ENCODE results near the gene SPSB1.

Gene SPSB1

DNA sequence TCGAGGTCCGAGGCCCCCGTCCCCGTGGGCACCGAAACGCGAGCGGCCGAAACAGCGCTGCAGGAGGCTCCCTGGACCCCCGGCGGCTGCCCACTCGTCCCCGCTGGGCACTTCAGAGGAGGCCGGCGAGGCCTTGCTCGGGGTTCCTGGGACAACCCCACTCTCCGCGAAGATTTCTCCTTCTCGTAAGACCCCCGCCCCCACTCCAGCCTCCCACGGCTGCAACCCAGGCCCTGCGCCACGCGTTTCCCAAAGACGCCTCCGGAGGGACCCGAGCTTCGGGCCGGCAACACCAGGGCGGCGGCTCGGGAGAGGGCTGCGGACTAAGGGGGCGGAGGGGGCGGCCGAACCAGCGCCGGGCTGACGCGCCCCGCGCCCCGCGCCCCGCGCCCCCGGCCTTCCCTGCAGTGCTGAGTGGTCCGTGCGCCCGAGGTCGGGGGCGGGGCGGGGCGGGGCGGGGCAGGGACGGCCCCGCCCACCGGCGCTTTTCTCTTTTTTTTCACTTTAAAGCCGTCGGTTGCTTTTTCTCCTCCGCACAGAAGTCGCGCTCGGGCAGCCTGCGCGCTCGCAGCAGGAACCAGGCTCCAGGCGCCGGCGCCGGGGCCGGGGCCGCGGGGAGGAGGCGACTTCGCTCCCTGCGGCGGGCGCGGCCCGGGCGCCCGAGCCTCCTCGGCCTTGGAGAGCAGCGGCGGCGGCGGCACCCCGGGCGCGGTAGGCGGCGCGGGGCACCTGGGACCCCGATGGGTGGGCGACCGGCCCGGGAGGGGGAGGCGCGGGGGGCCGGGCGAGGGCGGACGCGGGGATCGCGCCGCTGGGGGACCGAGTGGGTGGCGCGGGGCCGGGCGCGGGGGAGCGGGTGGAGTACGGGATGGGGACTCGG is at the start of gene SPSB1:
Gene SPSB1 (plus strand): TSS at position 534 of the 880 bp plus-strand sequence. CDS start 62,998 bp downstream, outside the sequence.
- peak; percentile 84 for DNase-seq (ENCODE audit: low spot score)

- DNase-seq (ENCODE audit: low spot score) = no peak
Observed at GRCh38 chr1:9243066-9243739, 49.5 kb upstream of the SPSB1 start.

GRCh38 chr1:9244501-9245229 is 48.0 kb upstream of the SPSB1 start:
- DNase-seq (ENCODE audit: low spot score) = no peak

- DNase-seq (ENCODE audit: low spot score) = no peak
Observed at GRCh38 chr1:9245230-9245619, 47.5 kb upstream of the SPSB1 start.

DNA sequence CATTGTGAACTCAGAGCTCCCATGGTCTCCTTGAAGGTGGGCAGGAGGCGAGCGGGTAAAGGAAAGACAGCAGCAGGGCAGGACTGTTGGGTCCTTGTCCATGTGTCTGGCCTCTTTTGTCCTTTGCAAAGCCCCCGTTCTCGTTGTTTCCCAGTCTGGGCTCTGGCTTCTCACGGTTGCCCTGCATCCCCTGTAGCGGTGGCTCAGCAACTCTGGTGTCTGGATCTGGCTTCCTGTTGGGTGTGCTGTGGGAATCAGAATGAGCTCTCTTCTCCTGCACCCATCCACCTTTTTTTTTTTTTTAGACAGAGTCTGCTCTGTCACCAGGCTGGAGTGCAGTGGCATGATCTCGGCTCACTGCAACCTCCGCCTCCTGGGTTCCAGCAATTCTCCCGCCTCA is 47.0 kb upstream of the SPSB1 start:
- DNase-seq (ENCODE audit: low spot score) = no peak

GRCh38 chr1:9246215-9246614 is 46.5 kb upstream of the SPSB1 start:
- DNase-seq (ENCODE audit: low spot score) = no peak

DNA sequence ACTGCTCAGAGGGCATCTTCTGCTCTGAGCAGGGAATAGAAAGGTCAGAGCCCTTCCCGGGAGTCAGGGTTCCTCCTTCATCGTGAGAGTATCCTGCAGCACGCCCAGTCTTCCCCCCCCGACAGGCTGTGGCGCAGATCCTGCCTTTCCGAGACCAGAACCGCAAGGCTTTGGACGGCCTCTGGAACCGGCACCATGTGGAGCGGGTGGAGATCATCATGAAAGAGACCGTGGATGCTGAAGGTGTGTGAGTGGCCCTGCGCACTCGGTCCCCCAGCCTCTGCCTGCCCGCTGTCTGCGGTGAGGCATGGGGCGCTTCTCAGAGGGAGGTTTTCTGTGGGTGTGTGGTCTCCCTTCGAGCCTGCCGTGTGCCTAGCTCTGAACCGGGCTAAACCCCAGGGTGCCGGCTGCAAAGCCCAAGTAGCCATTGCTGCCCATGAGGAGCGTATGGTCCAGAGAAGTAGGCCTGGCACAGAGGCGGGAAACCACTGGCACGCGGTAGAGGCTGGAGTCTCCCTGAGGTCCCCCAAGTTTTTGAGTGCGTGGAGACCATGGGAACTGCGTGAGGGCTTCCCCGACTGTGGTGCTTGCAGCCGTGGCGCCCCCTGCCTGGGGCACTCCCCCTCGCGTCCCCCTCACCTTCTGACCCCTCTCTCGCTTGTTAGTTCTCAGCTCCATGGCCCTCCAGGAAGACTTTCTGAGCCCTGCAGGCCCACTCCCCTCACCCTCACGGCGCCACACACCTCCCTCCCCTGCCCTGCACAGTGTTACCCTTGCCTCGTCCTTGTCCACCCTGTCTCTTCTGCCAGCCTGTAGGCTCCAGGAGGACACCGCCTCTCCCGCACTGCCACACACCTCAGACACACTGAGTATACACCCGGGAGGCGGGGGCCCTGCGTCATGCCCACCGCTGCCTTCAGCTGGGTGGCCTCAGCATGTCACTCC is 45.6 kb upstream of the SPSB1 start:
- no peak for DNase-seq (ENCODE audit: low spot score)

- peak; percentile 80 for DNase-seq (ENCODE audit: low spot score)
Observed at GRCh38 chr1:9247894-9248293, 44.8 kb upstream of the SPSB1 start.

DNA sequence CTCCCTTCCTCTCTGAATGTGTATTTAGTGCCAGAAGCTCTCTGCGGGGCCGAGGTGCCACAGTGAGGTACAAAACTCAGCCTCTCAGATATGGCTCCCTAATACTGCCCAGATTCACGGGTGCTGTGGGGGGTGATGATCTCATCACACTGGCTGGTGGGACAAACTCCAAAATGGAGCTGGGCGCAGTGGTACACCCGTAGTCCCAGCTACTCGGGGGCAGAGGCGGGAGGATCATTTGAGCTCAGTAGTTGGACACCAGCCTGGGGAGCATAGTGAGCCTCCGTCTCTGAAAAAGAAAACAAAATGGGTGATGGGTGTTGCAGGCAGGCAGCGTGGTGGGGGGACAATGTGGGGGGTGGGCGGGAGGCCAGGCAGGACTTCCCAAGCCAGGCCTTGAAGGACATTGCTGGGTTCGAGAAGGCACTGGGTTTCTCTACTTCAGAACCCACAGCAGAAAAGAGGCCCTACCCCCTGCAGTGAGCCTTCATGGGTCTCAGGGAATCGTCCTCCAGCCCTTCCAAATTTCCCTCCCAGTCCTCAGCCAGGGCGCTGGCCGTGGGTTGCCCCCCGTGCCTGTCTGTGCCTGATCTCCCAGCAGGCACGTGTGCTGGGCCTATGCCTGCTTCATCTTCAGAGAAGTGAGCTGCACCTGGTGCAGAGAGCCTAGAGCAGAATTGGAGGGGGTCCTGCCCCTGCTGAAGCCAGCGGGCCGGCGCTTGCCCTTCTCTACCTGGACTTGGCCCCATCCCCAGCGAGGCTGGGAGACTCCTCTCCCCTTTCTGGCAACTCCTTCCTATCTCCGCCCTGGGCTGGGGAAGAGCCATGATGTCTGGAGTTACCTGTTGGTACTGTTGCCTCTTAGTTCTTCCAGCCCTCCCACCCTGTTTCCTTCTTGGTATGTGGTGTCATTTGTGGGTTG is 44.1 kb upstream of the SPSB1 start:
- DNase-seq (ENCODE audit: low spot score) = peak; percentile 56

DNA sequence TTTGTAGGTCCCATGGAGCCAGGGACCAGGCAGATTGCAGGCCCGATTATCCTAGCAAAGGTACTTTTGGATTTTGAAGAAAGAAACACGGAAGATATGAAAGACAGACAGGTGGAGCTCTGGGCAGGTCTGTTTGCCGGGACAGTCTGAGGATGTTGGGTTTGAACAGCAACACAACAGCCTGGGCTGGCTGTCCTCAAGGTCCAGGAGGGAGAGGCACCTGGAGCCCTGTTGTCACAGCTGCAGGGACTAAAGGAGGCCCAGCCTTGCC is 43.5 kb upstream of the SPSB1 start:
- no peak for DNase-seq (ENCODE audit: low spot score)

- DNase-seq (ENCODE audit: low spot score) = no peak
Observed at GRCh38 chr1:9249534-9250410, 42.9 kb upstream of the SPSB1 start.

DNA sequence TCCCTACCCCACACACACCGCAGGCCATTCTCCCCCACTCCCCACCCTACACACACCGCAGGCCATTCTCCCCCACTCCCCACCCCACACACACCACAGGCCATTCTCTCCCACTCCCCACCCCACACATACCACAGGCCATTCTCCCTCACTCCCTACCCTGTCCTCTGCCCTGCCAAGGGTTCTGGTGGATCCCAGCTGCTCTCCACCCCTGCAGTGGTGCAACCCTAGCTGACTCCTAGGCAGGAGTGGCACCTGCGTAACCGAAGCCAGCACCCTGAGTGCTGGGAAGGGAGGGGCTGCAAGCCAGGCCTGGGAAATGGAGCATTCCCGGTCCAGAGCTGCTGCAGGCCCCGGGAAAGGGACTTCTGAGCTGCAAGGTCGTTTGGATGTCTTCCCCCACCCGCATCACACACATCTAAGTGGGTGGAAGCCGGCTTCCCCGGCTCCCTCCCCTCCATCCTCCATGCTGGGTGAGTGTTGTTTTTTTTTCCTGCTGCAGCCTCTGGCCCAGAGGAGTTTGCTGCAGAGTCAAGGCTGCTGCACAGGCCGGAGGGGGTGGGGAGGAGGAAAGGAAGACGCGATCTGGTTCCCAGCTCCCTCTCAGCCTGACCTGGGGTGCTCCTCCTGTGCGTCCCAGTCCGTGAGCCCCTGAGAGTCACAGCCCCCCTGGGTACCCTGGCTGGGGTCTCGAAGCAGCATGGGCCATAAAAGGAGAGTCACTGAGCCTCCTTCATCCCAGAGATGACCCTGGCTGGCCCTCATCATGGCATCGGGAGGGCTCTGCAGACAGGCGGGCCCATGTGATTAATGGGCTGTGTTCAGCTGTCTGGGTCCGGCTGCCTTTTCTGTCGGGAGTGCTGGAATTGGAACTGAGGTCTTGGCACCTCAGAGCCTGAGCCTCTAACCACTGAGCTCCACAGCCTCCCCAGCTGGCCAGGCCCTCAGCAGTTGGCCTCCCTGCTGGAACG is 42.0 kb upstream of the SPSB1 start:
- no peak for DNase-seq (ENCODE audit: low spot score)

DNA sequence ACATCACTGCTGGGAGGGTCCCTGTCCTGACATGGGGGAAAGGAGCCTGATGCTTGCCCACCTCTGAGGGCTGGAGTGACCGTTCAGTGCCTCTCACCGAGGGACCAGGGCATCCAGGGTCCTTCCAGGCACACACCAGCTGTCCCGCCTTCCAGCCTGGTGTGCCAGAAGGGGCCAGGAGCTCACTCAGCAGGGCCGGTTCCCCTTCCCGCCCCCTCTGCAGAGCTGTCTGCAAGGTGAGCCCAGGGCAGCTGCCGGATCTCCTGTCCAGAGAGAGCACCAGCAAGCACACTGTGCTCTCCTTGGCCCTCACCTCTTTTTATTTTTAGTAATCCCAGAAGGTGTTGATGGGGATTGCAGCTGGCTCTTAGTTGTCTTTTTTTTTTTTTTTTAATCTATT is 41.2 kb upstream of the SPSB1 start:
- DNase-seq (ENCODE audit: low spot score) = no peak

- DNase-seq (ENCODE audit: low spot score) = no peak
Observed at GRCh38 chr1:9253004-9253403, 39.7 kb upstream of the SPSB1 start.

GRCh38 chr1:9253453-9254105 is 39.1 kb upstream of the SPSB1 start:
- no peak for DNase-seq (ENCODE audit: low spot score)

GRCh38 chr1:9256332-9256731 is 36.4 kb upstream of the SPSB1 start:
- no peak for DNase-seq (ENCODE audit: low spot score)

GRCh38 chr1:9257851-9258250 is 34.8 kb upstream of the SPSB1 start:
- no peak for DNase-seq (ENCODE audit: low spot score)

GRCh38 chr1:9258629-9259028 is 34.1 kb upstream of the SPSB1 start:
- no peak for DNase-seq (ENCODE audit: low spot score)

All from globus pallidus (tissue), 1 donor.